ENCODE results near the gene SPATA6L. TPM values are rescaled to one million over a fixed set of nuclear protein-coding genes. Genes with fewer than 3 reads are reported as not detected.

Gene SPATA6L
- polyA plus RNA-seq, 1 of the 3 experiments (the other 2 are of a cell fraction), result 0.44 TPM

DNA sequence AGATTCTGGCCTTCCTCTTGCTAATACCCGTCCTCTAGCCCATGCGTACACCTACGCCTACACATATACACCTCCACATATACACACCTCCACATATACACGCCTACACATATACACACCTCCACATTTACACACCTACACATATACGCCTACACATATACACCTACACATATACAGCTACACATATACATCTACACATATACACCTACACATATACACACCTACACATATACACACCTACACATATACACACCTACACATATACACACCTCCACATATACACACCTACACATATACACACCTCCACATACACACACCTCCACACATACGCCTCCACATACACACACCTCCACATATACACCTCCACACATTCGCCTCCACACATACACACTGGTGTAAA is 47.6 kb upstream of the SPATA6L start:
- Histone ChIP-seq H3K27ac (ENCODE audit: low read depth in 2 of 2, low read length in 1 of 2) (no peak overlapping the region), H3K27me3 (ENCODE audit: insufficient read depth) (no peaks in the 10 kb centered on the region)
- CTCF ChIA-PET, result interaction anchor here (0.8 to 1.2 kb wide), 2 partner anchors 27 to 49 kb away, joined by 3 read pairs; no protein-coding TSS in a partner anchor

More for the DNA sequence above, 47.6 kb upstream of the SPATA6L start:
- H4K20me1 ChIP-seq (ENCODE audit: insufficient read depth), result no peaks in the 10 kb centered on the region
- H3K4me1 ChIP-seq (ENCODE audit: control insufficient read depth in 1 of 2, insufficient read depth in 2 of 2, low read depth in 1 of 2, low read length in 1 of 2), result no peaks in the 10 kb centered on the region
- H3K4me3 ChIP-seq (ENCODE audit: low read depth in 2 of 2, low read length in 1 of 2), result no peak overlapping the region
- H3F3A ChIP-seq (replicated peaks; ENCODE audit: insufficient read depth), result no peaks in the 10 kb centered on the region
- POLR2A ChIA-PET, result no interaction called here
- no peak for DNase-seq
- H2AFZ ChIP-seq (ENCODE audit: low read depth), result no peak overlapping the region
- TF ChIP-seq, protein P1, sequence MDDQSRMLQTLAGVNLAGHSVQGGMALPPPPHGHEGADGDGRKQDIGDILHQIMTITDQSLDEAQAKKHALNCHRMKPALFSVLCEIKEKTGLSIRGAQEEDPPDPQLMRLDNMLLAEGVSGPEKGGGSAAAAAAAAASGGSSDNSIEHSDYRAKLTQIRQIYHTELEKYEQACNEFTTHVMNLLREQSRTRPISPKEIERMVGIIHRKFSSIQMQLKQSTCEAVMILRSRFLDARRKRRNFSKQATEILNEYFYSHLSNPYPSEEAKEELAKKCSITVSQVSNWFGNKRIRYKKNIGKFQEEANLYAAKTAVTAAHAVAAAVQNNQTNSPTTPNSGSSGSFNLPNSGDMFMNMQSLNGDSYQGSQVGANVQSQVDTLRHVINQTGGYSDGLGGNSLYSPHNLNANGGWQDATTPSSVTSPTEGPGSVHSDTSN (IDR thresholded peaks at IDR 0.05), result no peak
- TF ChIP-seq SMC3 (IDR thresholded peaks at IDR 0.05; ENCODE audit: low read depth, low read length) (no peak), JUND (IDR thresholded peaks at IDR 0.05) (no peak), NFIC (IDR thresholded peaks at IDR 0.05; ENCODE audit: borderline replicate concordance) (no peak), TAF1 (IDR thresholded peaks at IDR 0.05; ENCODE audit: borderline replicate concordance, low read depth, low read length) (no peak), FOSL2 (IDR thresholded peaks at IDR 0.05; ENCODE audit: borderline replicate concordance, low read depth) (no peak), GATA2 (CRISPR knock-in tag; IDR thresholded peaks at IDR 0.05) (no peak), POLR2AphosphoS5 (IDR thresholded peaks at IDR 0.05; ENCODE audit: low read depth, low read length) (no peak), EP300 (IDR thresholded peaks at IDR 0.05; ENCODE audit: borderline replicate concordance in 1 of 2, low read depth in 1 of 2, low read length in 1 of 2) (no peak), FOXJ3 (CRISPR knock-in tag; IDR thresholded peaks at IDR 0.05) (no peak)
- TF ChIP-seq, protein P2, sequence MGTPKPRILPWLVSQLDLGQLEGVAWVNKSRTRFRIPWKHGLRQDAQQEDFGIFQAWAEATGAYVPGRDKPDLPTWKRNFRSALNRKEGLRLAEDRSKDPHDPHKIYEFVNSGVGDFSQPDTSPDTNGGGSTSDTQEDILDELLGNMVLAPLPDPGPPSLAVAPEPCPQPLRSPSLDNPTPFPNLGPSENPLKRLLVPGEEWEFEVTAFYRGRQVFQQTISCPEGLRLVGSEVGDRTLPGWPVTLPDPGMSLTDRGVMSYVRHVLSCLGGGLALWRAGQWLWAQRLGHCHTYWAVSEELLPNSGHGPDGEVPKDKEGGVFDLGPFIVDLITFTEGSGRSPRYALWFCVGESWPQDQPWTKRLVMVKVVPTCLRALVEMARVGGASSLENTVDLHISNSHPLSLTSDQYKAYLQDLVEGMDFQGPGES (IDR thresholded peaks at IDR 0.05; ENCODE audit: low read depth, low read length), result no peak
- TF ChIP-seq, protein P3, sequence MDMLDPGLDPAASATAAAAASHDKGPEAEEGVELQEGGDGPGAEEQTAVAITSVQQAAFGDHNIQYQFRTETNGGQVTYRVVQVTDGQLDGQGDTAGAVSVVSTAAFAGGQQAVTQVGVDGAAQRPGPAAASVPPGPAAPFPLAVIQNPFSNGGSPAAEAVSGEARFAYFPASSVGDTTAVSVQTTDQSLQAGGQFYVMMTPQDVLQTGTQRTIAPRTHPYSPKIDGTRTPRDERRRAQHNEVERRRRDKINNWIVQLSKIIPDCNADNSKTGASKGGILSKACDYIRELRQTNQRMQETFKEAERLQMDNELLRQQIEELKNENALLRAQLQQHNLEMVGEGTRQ (IDR thresholded peaks at IDR 0.05; ENCODE audit: borderline replicate concordance, low read depth, low read length), result no peak
- TF ChIP-seq, protein P4, sequence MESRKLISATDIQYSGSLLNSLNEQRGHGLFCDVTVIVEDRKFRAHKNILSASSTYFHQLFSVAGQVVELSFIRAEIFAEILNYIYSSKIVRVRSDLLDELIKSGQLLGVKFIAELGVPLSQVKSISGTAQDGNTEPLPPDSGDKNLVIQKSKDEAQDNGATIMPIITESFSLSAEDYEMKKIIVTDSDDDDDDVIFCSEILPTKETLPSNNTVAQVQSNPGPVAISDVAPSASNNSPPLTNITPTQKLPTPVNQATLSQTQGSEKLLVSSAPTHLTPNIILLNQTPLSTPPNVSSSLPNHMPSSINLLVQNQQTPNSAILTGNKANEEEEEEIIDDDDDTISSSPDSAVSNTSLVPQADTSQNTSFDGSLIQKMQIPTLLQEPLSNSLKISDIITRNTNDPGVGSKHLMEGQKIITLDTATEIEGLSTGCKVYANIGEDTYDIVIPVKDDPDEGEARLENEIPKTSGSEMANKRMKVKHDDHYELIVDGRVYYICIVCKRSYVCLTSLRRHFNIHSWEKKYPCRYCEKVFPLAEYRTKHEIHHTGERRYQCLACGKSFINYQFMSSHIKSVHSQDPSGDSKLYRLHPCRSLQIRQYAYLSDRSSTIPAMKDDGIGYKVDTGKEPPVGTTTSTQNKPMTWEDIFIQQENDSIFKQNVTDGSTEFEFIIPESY (IDR thresholded peaks at IDR 0.05; ENCODE audit: borderline replicate concordance, low read depth), result no peak
- TF ChIP-seq, protein P5, sequence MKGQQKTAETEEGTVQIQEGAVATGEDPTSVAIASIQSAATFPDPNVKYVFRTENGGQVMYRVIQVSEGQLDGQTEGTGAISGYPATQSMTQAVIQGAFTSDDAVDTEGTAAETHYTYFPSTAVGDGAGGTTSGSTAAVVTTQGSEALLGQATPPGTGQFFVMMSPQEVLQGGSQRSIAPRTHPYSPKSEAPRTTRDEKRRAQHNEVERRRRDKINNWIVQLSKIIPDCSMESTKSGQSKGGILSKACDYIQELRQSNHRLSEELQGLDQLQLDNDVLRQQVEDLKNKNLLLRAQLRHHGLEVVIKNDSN (IDR thresholded peaks at IDR 0.05; ENCODE audit: borderline replicate concordance, low read depth), result no peak
- H3K79me2 ChIP-seq (ENCODE audit: insufficient read depth), result no peaks in the 10 kb centered on the region
- H3K9me2 ChIP-seq, result no peaks in the 10 kb centered on the region
- H3K4me2 ChIP-seq, result no peak overlapping the region
- 69% methylated on average over 7 of the region's 7 CpGs for WGBS (ENCODE audit: low lambda C conversion rate)
- H3K9ac ChIP-seq, result no peak overlapping the region
- H3K9me3 ChIP-seq, result no peaks in the 10 kb centered on the region
- H3K36me3 ChIP-seq (replicated peaks in 1 of 2; ENCODE audit: control insufficient read depth in 1 of 2, insufficient read depth in 2 of 2, low read length in 1 of 2), result peaks cover 48 to 63% of the 10 kb centered on the region in 2 experiments

Data from SK-N-SH (cell line).